GM20000 (cell line): ENCODE results near the gene BCKDK.

Experiments
- DNase-seq: peaks from one replicate; pipeline ENCODE4 v3.0.0; 2012; ENCODE audit warnings: low spot score
- TF ChIP-seq, protein P1 (sequence below): IDR thresholded peaks from 2 replicates; pipeline ENCODE4 v1.5.1; 2012; ENCODE audit warnings: mild to moderate bottlenecking, control low read depth; ENCODE audit errors: extremely low read depth, missing control alignments

Gene BCKDK

GRCh38 chr16:31120129-31120528 is 11.9 kb downstream of the BCKDK start:
- no peak for DNase-seq

GRCh38 chr16:31125844-31126243 is 17.7 kb downstream of the BCKDK start:
- TF ChIP-seq, protein P1, sequence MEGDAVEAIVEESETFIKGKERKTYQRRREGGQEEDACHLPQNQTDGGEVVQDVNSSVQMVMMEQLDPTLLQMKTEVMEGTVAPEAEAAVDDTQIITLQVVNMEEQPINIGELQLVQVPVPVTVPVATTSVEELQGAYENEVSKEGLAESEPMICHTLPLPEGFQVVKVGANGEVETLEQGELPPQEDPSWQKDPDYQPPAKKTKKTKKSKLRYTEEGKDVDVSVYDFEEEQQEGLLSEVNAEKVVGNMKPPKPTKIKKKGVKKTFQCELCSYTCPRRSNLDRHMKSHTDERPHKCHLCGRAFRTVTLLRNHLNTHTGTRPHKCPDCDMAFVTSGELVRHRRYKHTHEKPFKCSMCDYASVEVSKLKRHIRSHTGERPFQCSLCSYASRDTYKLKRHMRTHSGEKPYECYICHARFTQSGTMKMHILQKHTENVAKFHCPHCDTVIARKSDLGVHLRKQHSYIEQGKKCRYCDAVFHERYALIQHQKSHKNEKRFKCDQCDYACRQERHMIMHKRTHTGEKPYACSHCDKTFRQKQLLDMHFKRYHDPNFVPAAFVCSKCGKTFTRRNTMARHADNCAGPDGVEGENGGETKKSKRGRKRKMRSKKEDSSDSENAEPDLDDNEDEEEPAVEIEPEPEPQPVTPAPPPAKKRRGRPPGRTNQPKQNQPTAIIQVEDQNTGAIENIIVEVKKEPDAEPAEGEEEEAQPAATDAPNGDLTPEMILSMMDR: no peak

More at GRCh38 chr16:31120129-31120528, 11.9 kb downstream of the BCKDK start:
- TF ChIP-seq, protein P1: no peak

GRCh38 chr16:31127182-31127581 is 19.0 kb downstream of the BCKDK start:
- TF ChIP-seq, protein P1: no peak
- no peak for DNase-seq

More at GRCh38 chr16:31125844-31126243, 17.7 kb downstream of the BCKDK start:
- no peak for DNase-seq

GRCh38 chr16:31128711-31129567 is 20.8 kb downstream of the BCKDK start:
- no peak for DNase-seq
- TF ChIP-seq, protein P1: no peak

DNA sequence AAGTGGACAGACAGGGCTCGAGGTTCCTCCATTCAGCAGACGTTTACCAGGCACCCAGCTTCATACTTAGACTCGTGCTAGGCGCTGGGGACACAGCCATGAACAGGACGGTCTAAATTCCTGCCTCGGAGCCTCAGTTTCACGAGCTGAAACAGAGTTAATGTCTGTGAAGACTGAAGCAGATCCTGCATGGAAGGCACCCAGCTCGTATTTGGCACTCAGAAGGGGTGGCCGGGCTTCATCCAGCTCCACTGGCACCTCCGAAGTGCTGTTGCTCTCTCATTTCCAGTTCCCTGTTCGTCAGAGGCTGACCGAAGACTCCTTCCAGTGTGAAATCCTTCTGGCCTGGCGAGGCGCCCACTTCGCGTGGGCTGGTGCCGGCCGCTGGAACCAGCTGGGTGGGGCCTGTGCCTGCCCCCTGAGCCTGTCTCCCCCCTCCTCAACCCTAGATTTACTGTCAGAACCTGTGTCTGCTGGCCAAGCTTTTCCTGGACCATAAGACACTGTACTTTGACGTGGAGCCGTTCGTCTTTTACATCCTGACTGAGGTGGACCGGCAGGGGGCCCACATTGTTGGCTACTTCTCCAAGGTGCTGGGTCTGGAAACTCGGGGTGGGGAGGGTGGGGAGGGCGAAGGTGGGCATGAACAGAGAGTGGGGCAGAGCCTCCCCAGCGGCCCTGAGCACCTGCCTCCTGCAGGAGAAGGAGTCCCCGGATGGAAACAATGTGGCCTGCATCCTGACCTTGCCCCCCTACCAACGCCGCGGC is 21.6 kb downstream of the BCKDK start:
- DNase-seq: no peak
- TF ChIP-seq, protein P1: no peak

GRCh38 chr16:31130336-31130891 is 22.2 kb downstream of the BCKDK start:
- TF ChIP-seq, protein P1: no peak
- DNase-seq: no peak

GRCh38 chr16:31130899-31131298 is 22.7 kb downstream of the BCKDK start:
- DNase-seq: no peak
- TF ChIP-seq, protein P1: no peak
